ELR (cell line): ENCODE data around the gene LSP1.
"Not testable (repeated sequence)": the region's sequence is repeated elsewhere in the genome, so short reads cannot be mapped to it uniquely, and the experiment has no call there.

Source experiments
- DNase-seq: peaks from one replicate; pipeline ENCODE4 v3.0.0-alpha.2; 2015; ENCODE audit warnings: low read depth

The LSP1 gene

GRCh38 chr11:1852877-1853276, at the start of gene LSP1:
LSP1 (plus strand) TSS chr11:1853084; CDS start chr11:1853145, 61 bp downstream.
- no peak for DNase-seq

DNA sequence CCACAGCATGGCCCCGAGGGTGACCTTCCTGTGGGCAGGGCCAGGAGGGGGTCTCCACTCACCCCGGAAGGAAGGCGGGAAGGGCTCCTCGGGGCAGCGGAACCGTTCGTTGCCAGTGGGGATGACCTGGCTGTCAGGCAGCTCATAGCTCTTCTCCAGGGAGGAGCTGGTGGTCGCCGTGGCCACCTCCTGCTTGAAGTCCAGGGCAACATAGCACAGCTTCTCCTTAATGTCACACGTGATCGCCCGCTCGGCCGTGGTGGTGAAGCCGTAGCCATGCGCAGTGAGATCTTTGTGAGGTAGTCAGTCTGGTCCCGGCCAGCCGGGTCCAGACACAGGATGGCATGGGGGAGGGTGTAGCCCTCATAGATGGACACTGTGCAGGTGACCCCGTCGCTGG, 49.6 kb upstream of the LSP1 start:
- DNase-seq = no peak

GRCh38 chr11:1803835-1804519, 48.9 kb upstream of the LSP1 start:
- not testable (repeated sequence) for DNase-seq

DNA sequence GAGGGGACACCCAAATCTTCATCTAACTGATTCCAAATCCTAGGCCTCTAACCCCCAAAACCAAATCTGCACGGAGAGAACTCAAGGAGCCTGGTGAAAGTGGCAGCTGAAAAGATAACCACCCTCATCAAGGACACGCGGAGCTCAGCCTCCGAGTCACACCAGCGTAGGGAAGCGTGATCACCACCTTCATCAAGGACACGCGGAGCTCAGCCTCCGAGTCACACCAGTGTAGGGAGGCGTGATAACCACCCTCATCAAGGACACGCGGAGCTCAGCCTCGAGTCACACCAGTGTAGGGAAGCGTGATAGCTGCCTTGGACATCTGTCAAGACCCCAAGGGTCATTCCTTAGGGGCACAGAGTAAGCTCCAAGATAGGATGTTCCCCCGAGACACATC, 47.4 kb upstream of the LSP1 start:
- DNase-seq = no peak

DNA sequence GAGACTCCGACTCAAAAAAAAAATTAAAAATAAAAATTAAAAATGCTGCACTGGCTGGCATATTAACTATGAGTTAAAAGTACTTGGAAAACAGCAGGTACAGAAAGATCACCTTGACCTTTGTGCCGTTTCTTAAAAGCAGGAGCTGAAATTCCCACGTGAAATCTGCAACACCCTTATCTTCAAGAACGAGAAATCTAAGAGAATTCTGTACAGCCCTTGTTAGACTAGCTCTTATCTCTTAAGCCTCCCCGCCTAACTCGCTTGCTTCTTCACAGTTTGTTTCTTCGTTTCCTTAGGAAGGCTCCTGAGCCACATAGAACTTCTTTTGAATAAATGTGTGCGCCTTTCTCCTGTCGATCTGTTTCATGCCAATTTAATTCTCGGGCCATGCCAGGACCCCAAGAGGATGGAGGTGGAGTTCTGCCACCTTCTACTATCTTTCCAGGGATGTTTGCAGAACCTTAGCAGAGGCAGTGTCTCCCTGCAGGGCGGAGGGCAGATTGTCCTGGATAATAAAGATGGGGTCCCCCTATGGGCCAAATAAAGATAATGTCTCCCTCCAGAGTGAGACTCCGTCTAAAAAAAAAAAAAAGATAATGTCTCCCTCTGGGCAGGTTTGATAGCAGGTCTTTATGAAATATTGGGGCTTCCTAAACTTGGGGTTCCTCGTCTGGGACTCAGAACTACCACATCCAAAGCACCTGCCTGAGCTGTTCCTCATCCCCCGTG, 45.5 kb upstream of the LSP1 start:
- peak; percentile 40 for DNase-seq

DNA sequence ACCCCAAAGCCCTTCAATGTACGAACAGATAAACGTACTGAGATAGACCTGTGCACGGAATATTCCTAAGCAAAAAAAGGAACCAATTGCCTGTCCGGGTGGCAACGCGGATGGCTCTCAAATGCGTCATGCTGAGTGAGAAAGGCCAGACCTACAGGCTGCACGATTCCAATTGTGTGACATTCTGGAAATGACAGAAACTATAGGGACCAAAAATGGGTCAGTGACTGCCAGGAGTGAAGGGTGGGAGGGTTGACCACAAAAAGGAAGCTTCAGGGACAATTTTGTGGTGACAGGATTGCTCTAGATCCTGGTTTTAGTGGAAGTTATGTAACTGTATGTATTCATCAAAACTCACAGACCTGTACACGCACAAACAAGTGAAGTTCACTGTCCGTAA, 42.1 kb upstream of the LSP1 start:
- no peak for DNase-seq

GRCh38 chr11:1812274-1812673, 40.6 kb upstream of the LSP1 start:
- no peak for DNase-seq

DNA sequence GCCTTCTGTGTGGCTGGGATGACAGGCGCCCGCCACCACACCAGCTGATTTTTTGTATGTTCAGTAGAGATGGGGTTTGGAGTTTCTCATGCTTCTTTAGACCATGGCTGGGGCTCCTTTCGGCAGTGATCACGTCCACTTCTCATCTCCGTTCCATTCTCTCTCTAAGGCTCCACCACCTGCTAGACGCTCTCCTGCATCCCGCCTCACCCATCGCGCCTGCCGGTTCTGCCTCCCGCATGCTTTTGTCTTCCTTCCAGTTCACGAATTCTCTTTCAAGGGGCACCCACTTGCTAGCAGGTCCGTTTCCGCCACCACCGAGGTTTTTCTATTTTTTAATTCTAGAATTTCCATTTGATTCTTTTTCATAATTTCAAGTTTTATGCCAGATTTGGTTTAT, 40.1 kb upstream of the LSP1 start:
- no peak for DNase-seq

GRCh38 chr11:1813356-1813755, 39.5 kb upstream of the LSP1 start:
- DNase-seq = not testable (repeated sequence)

DNA sequence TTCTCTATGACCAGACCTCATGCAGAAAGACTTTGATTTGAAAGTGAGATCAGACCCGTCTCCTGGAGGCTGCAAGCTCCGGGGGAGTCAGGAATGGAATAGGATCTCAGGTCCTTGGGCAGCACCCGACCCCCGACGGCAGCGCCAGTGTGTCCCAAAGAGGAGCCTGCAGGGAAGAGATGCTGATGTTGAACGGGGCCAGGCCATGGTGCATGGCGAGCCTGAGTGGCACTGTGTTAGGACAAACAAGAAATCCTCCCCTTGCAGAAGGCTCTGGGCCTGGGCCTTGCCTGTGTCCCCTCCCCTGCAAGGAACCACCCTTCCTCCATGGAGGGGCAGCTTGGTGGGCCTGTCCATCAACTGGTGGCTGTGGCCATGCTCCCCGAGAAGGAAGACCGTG, 38.2 kb upstream of the LSP1 start:
- no peak for DNase-seq

- DNase-seq = no peak
Observed at GRCh38 chr11:1815311-1815710, 37.6 kb upstream of the LSP1 start.

- DNase-seq = no peak
Observed at GRCh38 chr11:1815751-1816150, 37.1 kb upstream of the LSP1 start.

GRCh38 chr11:1817000-1817399, 35.9 kb upstream of the LSP1 start:
- DNase-seq = no peak

GRCh38 chr11:1817511-1817910, 35.4 kb upstream of the LSP1 start:
- DNase-seq = no peak

DNA sequence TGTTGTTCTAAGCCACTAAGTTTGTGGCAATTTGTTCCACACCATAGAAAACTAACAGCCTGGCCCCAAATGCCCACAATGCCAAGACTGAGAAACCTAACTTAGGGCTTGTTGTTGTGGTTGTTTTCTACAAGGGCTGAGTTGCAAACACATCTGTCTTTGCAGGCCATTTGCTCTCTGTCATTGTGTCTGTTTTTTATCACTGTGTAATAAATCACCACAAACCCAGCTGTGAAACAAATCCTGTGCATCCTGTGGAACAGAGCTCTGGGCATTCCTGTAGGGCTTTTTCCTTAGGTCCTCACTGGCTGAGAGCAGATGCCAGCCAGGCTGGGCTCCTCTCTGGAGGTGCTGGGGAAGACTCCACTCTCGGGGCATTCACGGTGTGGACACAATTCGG, 33.8 kb upstream of the LSP1 start:
- DNase-seq = no peak

DNA sequence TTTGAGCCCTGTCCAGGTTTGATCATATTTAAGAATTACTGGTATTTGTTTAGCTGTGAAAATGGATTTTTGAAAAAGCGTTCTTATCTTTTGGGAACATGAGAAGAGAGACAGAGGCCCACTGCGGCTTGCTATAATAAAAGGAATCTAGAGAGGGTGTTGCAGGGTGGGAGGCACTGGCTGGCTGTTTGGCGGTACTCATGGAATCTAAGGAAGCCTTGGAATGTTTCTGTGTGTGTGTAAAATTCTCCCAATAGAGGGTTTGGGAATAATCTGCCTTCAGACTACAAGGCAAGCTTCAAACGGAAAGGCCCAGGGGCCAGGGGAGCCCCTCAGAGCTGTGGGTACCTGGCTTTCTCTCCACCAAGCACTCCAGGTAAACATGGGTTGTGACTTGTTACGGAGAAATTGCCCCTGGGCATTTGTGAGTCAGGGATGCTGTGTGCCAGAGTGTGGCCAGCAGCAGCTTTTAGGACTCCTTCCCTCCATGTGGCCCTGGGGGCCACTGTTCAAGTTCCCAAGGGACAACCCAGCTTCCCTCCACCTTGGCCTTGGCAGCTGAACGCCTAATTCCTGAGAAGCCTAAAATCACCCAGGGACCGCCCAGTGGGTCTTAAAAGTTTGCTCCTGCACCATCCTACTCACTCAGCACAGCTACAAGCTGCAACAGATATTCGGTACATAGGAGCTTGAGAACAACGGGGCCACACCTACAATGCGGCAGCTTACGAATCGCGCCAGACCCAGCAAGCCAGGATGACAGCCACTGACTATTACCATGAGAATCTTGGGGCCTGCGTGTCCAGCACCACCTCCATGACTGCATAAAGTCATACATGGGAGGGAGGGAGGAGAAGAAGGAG, 32.2 kb upstream of the LSP1 start:
- no peak for DNase-seq

DNA sequence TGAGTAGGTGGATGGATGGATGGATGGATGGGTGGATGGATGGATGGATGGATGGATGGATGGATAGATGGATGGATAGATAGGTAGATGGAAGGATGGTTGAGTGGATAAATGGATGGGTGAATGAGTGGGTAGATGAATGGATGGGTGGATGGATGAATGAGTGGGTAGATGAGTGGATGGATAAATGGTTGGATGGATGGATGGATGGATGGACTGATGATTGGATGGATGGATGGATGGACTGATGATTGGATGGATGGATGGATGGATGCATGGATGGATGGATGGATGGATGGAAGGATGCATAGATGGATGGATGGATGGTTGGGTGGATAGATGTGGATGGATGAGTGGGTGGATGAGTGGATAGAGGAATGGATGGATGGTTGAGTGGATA, 31.3 kb upstream of the LSP1 start:
- DNase-seq = no peak

DNA sequence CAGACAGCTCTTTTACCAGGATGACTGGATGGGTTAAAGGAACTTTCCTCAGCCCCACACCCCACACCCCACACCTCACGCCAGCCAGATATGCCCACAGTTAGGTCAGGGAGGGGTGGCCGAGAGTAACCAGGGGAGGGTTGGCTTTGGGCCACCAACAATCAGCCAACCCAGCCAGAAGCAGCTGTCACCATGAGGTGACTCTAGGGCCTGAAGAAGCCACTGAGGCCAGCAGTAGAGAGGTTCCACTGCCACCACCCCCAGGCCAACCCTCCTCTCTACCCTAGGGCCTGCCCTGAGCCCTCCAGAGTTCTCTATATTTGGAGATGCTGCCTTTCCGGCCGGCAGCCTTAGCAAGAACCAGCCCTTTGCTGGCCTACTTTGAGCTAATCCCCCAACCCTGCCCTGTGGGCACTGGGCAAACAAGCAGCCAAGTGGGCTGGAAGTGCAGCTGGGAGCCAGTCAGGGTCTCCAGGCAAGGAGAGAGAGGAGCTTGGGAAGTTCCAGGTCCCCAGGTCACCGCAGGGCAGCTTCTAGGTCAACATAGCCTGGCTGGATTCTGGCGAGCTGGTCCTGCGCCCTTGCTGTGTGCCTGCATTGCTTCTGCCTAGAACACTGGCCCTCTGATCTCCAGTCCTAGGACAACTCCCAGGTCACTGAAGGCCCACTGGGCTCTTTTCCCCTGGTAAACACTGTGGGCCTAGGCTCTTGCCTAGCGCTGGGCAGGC, 30.1 kb upstream of the LSP1 start:
- no peak for DNase-seq

GRCh38 chr11:1823376-1824220, 29.3 kb upstream of the LSP1 start:
- no peak for DNase-seq

DNA sequence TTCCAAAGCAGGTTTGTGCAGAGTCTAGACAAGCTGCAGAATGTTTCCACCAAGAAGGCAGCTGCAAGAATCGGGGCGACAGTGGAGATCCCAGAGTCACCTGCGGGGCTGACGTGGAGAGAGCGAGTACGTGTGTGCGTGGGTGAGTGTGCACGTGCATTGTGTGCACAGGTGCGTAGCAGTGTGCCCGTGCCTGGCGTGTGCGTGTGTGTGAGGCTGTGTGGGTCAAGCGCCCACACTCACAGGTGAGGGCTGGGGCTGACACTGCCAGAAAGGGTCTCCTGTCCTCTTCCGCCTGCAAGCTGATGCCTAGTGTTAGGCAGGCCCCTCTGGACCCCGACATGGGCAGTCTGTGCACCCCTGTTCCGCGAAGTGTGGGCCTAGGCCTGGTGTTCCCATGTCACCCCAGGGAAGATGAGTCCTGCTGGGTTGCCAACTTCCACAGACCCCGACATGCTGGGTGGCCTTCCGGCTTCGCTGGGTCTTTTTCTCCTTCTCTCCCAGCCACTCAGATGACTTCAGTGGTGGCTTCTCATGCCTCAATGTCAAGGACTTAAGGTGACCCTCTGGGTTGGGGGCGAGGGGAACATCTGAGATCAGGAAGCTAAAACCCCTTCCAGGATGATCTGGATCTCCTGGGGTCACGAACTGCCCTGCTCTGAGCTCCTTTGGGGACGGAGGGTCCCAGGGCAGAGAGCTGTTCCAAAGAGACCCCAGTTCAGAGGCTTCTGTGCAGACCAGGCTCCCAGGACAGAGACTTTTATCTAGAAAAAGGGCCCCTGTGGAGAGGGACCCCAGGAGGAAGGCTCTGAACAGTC, 28.5 kb upstream of the LSP1 start:
- no peak for DNase-seq
